Gastrocnemius medialis (tissue), 4 donors: ENCODE results near the gene CHID1.

Experiments
- CTCF ChIP-seq, 5 experiments: fragments of 450-650 bp in 3 of 5; fragments of 200-600 bp in 2 of 5; sonication (generic) in 2 of 5; IDR thresholded peaks in 4 of 5; conservative IDR thresholded peaks in 1 of 5; 1 replicate in 4 of 5; 2 replicates in 1 of 5; pipeline ENCODE4 v1.5.1; 2016 to 2019; ENCODE audit warnings: antibody characterized with exemption in 5 of 5, mild to moderate bottlenecking in 3 of 5, moderate library complexity in 3 of 5
- POLR2A ChIP-seq, 2 donors: fragments of 450-650 bp; IDR thresholded peaks; one replicate each; pipeline ENCODE4 v1.6.1; 2017; ENCODE audit warnings: antibody characterized with exemption in 2 of 2, mild to moderate bottlenecking in 2 of 2, moderate library complexity in 2 of 2

- TF ChIP-seq CTCF (IDR thresholded peaks at IDR 0.05 in 4 of 5, conservative IDR thresholded peaks at IDR 0.05 in 1 of 5) = no peak
- no peak for TF ChIP-seq POLR2A (IDR thresholded peaks at IDR 0.05)
Observed at GRCh38 chr11:888310-889212, 22.0 kb downstream of the CHID1 start.
